Pons (tissue), 1 donor: Measurements from ENCODE around the gene SHOC1.
A peak's percentile ranks its signal among the peaks of the same experiment; 100 is the strongest.
"Not testable (repeated sequence)": the region's sequence is repeated elsewhere in the genome, so short reads cannot be mapped to it uniquely, and the experiment has no call there.

Source experiments
- DNase-seq: peaks from one replicate; pipeline ENCODE4 v3.0.0-alpha.2; 2016; ENCODE audit warnings: low spot score

The SHOC1 gene

GRCh38 chr9:111805262-111805661 is 10.5 kb upstream of the SHOC1 start:
- no peak for DNase-seq

- DNase-seq = no peak
Observed at GRCh38 chr9:111804636-111805035, 9.9 kb upstream of the SHOC1 start.

DNA sequence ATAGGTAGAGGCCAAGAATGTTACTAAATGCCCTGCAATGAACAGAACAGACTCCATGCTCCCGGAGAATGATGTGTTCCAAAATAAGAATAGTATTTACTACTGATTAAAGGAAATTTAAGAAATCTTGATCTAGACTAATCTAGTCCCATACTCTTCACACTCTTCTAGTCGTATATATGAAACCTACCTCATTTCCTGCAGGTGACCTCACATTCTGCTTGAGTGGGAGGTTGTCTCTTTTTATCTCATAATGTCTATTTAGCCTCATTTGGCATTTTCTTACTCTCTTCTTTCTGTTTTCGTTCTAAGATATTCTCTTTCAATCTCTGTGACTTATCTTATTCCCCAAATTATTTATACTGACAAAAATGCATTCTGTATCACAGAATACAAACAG is 9.2 kb upstream of the SHOC1 start:
- no peak for DNase-seq

GRCh38 chr9:111799915-111800526 is 5.3 kb upstream of the SHOC1 start:
- no peak for DNase-seq

GRCh38 chr9:111799506-111799905 is 4.8 kb upstream of the SHOC1 start:
- DNase-seq = no peak

GRCh38 chr9:111798786-111799185 is 4.0 kb upstream of the SHOC1 start:
- no peak for DNase-seq

DNA sequence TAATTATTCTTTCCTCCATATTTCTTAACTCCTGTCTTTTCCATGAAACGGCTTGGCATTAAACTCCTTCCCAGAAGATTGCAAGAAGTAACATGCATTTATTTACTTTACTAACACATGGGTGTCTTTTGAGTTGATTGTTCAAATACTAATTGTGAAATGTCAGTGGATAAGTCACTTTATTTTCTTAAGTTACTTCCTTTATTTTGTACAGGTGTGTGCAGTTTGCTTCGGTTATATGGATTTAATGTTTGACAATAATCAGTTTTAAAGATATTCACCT is 761 bp upstream of the SHOC1 start:
- no peak for DNase-seq

- not testable (repeated sequence) for DNase-seq
Observed at GRCh38 chr9:111791821-111792220, 2.9 kb downstream of the SHOC1 start.

DNA sequence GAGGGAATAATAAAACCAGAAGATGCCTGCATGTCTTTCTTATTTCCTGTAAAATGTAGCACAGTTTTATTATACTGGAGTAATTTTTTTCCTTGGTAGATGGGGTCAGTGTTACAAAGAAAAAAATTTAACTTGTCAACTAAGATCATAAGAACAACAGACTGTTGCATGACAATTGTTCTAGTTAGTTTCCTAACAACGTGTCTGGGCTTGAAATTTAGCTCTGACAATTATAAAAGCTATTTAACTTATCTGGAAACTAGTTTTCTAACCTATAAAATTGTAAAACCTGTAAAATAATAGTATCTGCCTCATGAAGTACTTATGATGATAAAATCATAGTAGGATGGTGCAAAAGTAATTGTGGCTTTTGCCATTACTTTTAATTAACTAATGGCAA is 4.9 kb downstream of the SHOC1 start:
- no peak for DNase-seq

GRCh38 chr9:111783857-111784256 is 10.9 kb downstream of the SHOC1 start:
- DNase-seq = no peak

DNA sequence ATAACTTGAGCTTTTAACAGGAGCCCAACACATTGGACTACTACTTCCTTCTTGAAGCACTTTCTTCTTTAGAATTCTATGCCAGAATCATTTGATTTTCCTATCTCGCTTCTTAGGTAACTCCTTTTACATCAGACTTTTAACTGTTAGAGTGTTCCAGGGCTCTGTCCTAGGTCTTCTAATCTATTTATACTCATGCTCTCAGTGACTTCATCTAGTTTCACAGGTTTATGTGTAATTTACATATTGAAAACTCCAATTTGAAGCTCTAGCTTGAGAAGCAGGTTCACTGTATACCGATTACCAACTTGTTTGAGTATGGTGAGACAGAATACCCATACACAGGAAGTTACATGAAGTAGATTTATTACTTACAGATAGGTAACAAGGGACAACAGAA is 11.3 kb downstream of the SHOC1 start:
- no peak for DNase-seq

DNA sequence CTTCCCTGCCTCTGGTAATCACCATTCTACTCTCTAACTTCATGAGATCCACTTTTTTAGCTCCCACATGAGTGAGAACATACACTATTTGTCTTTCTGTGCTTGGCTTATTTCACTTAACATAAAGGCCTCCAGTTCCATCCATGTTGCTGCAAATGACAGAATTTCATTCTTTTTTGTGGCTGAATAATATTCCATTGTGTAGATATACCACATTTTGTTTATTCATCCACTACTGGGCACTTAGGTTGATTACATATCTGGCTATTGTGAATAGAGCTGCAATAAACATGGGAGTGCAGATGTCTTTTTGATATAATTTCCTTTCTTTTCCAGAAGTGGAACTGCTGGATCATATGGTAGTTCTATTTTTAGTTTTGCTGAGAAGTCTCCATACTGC is 28.7 kb downstream of the SHOC1 start:
- no peak for DNase-seq

- DNase-seq = no peak
Observed at GRCh38 chr9:111762556-111762955, 32.2 kb downstream of the SHOC1 start.

GRCh38 chr9:111759762-111760639 is 34.7 kb downstream of the SHOC1 start:
- peak; percentile 92 for DNase-seq

DNA sequence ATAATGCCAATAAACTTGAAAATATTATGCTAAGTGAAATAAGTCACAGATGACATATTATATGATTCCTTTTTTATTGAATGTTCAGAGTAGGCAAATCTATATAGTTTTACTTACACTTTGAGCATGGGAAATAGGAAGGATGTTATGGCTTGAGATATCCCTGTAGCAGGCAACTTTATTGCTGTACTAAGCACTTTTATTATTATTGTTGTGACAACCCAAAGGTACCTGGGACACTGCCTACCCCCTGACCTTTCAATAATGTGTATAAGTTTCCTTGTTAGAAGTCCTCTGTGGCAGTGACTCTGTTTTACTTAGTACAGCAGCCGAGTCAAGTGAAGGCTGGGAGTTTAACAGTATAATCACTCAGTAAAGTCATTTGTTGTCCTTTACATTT is 39.9 kb downstream of the SHOC1 start:
- DNase-seq = no peak

DNA sequence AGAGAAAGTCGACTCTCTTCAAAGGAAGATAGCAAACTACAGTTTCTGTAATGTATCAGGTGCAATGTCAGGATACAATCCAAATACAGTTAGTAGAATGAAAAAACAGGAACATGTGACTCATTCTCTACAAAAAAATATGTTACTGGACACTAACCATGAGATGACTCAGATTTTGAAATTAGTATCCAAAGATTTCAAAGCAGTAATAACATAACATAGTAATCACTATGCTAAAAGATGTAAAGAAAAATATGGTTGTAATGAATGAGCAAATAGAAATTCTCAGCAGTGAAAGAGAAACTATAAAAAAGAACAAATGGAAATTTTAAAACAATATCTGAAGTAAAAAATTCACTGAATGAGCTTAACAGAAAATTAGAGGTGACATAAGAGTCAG is 42.3 kb downstream of the SHOC1 start:
- DNase-seq = no peak
